Tibial nerve (tissue), 4 donors: ENCODE results near the gene SDE2.

Experiments used
- CTCF ChIP-seq, 5 experiments: fragments of 200-600 bp in 3 of 5; fragments of 450-650 bp in 2 of 5; sonication (generic) in 3 of 5; IDR thresholded peaks; one replicate each; pipeline ENCODE4 v1.5.1; 2016 to 2019; ENCODE audit warnings: antibody characterized with exemption in 5 of 5, mild to moderate bottlenecking in 3 of 5, moderate library complexity in 2 of 5
- EP300 ChIP-seq, 2 donors: sonication (generic); formaldehyde crosslinking; IDR thresholded peaks; one replicate each; pipeline ENCODE4 v1.6.1; 2017; ENCODE audit warnings: antibody characterized with exemption in 2 of 2, mild to moderate bottlenecking in 1 of 2

GRCh38 chr1:226044514-226045101 lies 45.5 kb upstream of the SDE2 start:
- TF ChIP-seq CTCF (IDR thresholded peaks at IDR 0.05) (no peak), EP300 (IDR thresholded peaks at IDR 0.05) (no peak)
